H1 (cell line): ENCODE results near the gene RAB30. TPM values are rescaled to one million over a fixed set of nuclear protein-coding genes. Genes with fewer than 3 reads are reported as not detected.

Experiments used
- CTCF ChIA-PET: fragments of 300-600 bp; sonication (Branson Sonifier 250); formaldehyde crosslinking; loops from one replicate; lab custom pipeline; 2021; ENCODE audit not compliant: partially characterized antibody; lab: Charles Lee
- POLR2A ChIA-PET: fragments of 300-600 bp; sonication (Branson Sonifier 250); formaldehyde crosslinking; loops from one replicate; lab custom pipeline; 2021; ENCODE audit warnings: inconsistent platforms; ENCODE audit not compliant: partially characterized antibody; lab: Charles Lee
- DNase-seq, 2 experiments: peaks; one replicate each; pipeline versions ENCODE4 v3.0.0 to v3.0.0-alpha.2; 2010 to 2022; ENCODE audit warnings: low spot score in 2 of 2, low read depth in 1 of 2, mixed read lengths in 1 of 2
- FAIRE-seq: peaks from 2 replicates; lab custom pipeline; 2011; peaks lifted over from hg19 to GRCh38; lab: Jason Lieb, UNC
- H2AFZ ChIP-seq: 2 replicates; pipeline ENCODE4 v1.8.1; 2012; ENCODE audit warnings: low read length, inconsistent platforms
- H2AK5ac ChIP-seq: 2 replicates; pipeline ENCODE4 v1.6.1; 2013; ENCODE audit warnings: low read depth, low read length
- H2BK120ac ChIP-seq: replicated peaks from 2 replicates; pipeline ENCODE3; 2013; ENCODE audit warnings: low read depth, low read length, inconsistent platforms
- H2BK12ac ChIP-seq: 2 replicates; pipeline ENCODE4 v1.6.1; 2013; ENCODE audit warnings: low read depth, low read length
- H2BK15ac ChIP-seq: 2 replicates; pipeline ENCODE4 v1.6.1; 2013; ENCODE audit warnings: low read length
- H2BK20ac ChIP-seq: 2 replicates; pipeline ENCODE4 v1.6.1; 2013; ENCODE audit warnings: low read length
- H2BK5ac ChIP-seq: 2 replicates; pipeline ENCODE4 v1.6.1; 2013; ENCODE audit warnings: low read depth, low read length
- H3K14ac ChIP-seq: 2 replicates; pipeline ENCODE4 v1.6.1; 2013; ENCODE audit warnings: inconsistent platforms; ENCODE audit not compliant: insufficient read length
- H3K18ac ChIP-seq: 2 replicates; pipeline ENCODE4 v1.6.1; 2013; ENCODE audit warnings: low read length; ENCODE audit errors: extremely low read depth
- H3K23ac ChIP-seq: 2 replicates; pipeline ENCODE4 v1.6.1; 2013; ENCODE audit warnings: inconsistent platforms; ENCODE audit not compliant: insufficient read length
- H3K23me2 ChIP-seq: 2 replicates; pipeline ENCODE4 v1.6.1; 2013; ENCODE audit warnings: low read depth, low read length
- H3K27ac ChIP-seq: 2 replicates; pipeline ENCODE4 v1.6.1; 2011; ENCODE audit warnings: low read depth, low read length, inconsistent platforms
- H3K27me3 ChIP-seq, 4 experiments: replicated peaks in 1 of 4; 1 replicate in 1 of 4; 2 replicates in 3 of 4; pipeline versions ENCODE4 v1.6.1 to v1.8.1; 2011 to 2013; ENCODE audit warnings: low read length in 3 of 4, mild to moderate bottlenecking in 3 of 4, inconsistent platforms in 2 of 4, mixed read lengths in 2 of 4, moderate library complexity in 1 of 4; ENCODE audit not compliant: control insufficient read depth in 3 of 4, insufficient read depth in 3 of 4; ENCODE audit errors: extremely low read depth in 1 of 4
- H3K36me3 ChIP-seq, 4 experiments: 2 replicates each; pipeline versions ENCODE4 v1.6.1 to v1.8.1; 2011 to 2013; ENCODE audit warnings: mild to moderate bottlenecking in 4 of 4, low read length in 3 of 4, moderate library complexity in 2 of 4, control low read depth in 1 of 4, inconsistent platforms in 1 of 4; ENCODE audit not compliant: insufficient read depth in 4 of 4, control insufficient read depth in 2 of 4
- H3K4ac ChIP-seq: replicated peaks from 2 replicates; pipeline ENCODE3; 2013; ENCODE audit warnings: low read length, low read depth, mixed read lengths, inconsistent platforms; ENCODE audit not compliant: insufficient read length
- H3K4me1 ChIP-seq, 4 experiments: replicated peaks in 1 of 4; 1 replicate in 1 of 4; 2 replicates in 3 of 4; pipeline versions ENCODE4 v1.6.1 to v1.8.1; 2011 to 2013; ENCODE audit warnings: low read length in 3 of 4, inconsistent platforms in 2 of 4, mixed read lengths in 1 of 4; ENCODE audit not compliant: insufficient read depth in 4 of 4, control insufficient read depth in 3 of 4
- H3K4me2 ChIP-seq, 2 experiments: 2 replicates each; pipeline versions ENCODE4 v1.6.1 to v1.8.1; 2011 to 2013; ENCODE audit warnings: low read depth in 2 of 2, low read length in 2 of 2, control low read depth in 1 of 2, inconsistent platforms in 1 of 2, mild to moderate bottlenecking in 1 of 2; ENCODE audit not compliant: insufficient read depth in 1 of 2
- H3K4me3 ChIP-seq, 4 experiments: fragments of 200-600, 300-600 bp in 1 of 4; sonication (generic), shearing (Covaris generic), sonication (Bioruptor Twin) in 1 of 4; 2 replicates each; pipeline versions ENCODE4 v1.5.1 to v1.8.1; 2011 to 2016; ENCODE audit warnings: low read length in 4 of 4, low read depth in 3 of 4, control low read depth in 2 of 4, inconsistent platforms in 2 of 4, mild to moderate bottlenecking in 2 of 4, mixed read lengths in 1 of 4, moderate library complexity in 1 of 4; ENCODE audit not compliant: insufficient read depth in 2 of 4; ENCODE audit errors: extremely low read depth in 1 of 4
- H3K56ac ChIP-seq: replicated peaks from 2 replicates; pipeline ENCODE3; 2013; ENCODE audit warnings: low read depth, mild to moderate bottlenecking, mixed read lengths, low read length, inconsistent platforms; ENCODE audit not compliant: insufficient read length
- H3K79me1 ChIP-seq: 2 replicates; pipeline ENCODE4 v1.6.1; 2013; ENCODE audit warnings: low read depth, low read length, control low read depth
- H3K79me2 ChIP-seq, 2 experiments: 2 replicates each; pipeline versions ENCODE4 v1.6.1 to v1.8.1; 2012 to 2013; ENCODE audit warnings: low read length in 2 of 2, mild to moderate bottlenecking in 2 of 2, inconsistent platforms in 1 of 2; ENCODE audit not compliant: insufficient read depth in 2 of 2, control insufficient read depth in 1 of 2
- H3K9ac ChIP-seq, 4 experiments: replicated peaks in 1 of 4; 1 replicate in 1 of 4; 2 replicates in 3 of 4; pipeline versions ENCODE4 v1.6.1 to v1.8.1; 2011 to 2013; ENCODE audit warnings: low read depth in 3 of 4, low read length in 3 of 4, control low read depth in 2 of 4, mild to moderate bottlenecking in 2 of 4, moderate library complexity in 2 of 4, inconsistent platforms in 1 of 4; ENCODE audit errors: extremely low read depth in 1 of 4
- H3K9me3 ChIP-seq, 2 experiments: 2 replicates each; pipeline versions ENCODE4 v1.6.1 to v1.8.1; 2012 to 2013; ENCODE audit warnings: mild to moderate bottlenecking in 2 of 2, moderate library complexity in 2 of 2, control low read depth in 1 of 2, inconsistent platforms in 1 of 2, low read depth in 1 of 2, low read length in 1 of 2, mixed read lengths in 1 of 2; ENCODE audit not compliant: insufficient read depth in 2 of 2
- H4K20me1 ChIP-seq, 2 experiments: replicated peaks in 1 of 2; 2 replicates each; pipeline versions ENCODE3 to v1.8.1; 2011 to 2013; ENCODE audit warnings: inconsistent platforms in 2 of 2, low read length in 2 of 2, mild to moderate bottlenecking in 1 of 2; ENCODE audit not compliant: insufficient read depth in 2 of 2, control insufficient read depth in 1 of 2
- H4K5ac ChIP-seq: 2 replicates; pipeline ENCODE4 v1.6.1; 2013; ENCODE audit warnings: low read length, low read depth, mixed read lengths, inconsistent platforms; ENCODE audit not compliant: insufficient read length
- H4K8ac ChIP-seq: 2 replicates; pipeline ENCODE4 v1.8.0; 2013; ENCODE audit warnings: mild to moderate bottlenecking, moderate library complexity, low read length, inconsistent platforms; ENCODE audit not compliant: insufficient read depth; ENCODE audit errors: extremely low read depth
- H4K91ac ChIP-seq: replicated peaks from 2 replicates; pipeline ENCODE3; 2013; ENCODE audit warnings: low read length, mixed read lengths, inconsistent platforms; ENCODE audit not compliant: insufficient read length
- EGR1 ChIP-seq: IDR thresholded peaks from 2 replicates; pipeline ENCODE4 v1.6.1; 2011; ENCODE audit warnings: low read depth, low read length, borderline replicate concordance
- JUN ChIP-seq: IDR thresholded peaks from 2 replicates; pipeline ENCODE4 v1.6.1; 2011; ENCODE audit warnings: low read depth, mild to moderate bottlenecking, improper control_type of control experiment, low read length
- JUND ChIP-seq: IDR thresholded peaks from 2 replicates; pipeline ENCODE4 v1.6.1; 2011; ENCODE audit warnings: mild to moderate bottlenecking, improper control_type of control experiment, low read length
- KDM4A ChIP-seq: IDR thresholded peaks from one replicate; pipeline ENCODE4 v1.7.1; 2012; ENCODE audit warnings: low read depth, mild to moderate bottlenecking, moderate library complexity, low read length, inconsistent platforms; ENCODE audit not compliant: severe bottlenecking
- POLR2A ChIP-seq, 2 experiments: IDR thresholded peaks; 1 replicate in 1 of 2; 2 replicates in 1 of 2; pipeline ENCODE4 v1.6.1; 2011; ENCODE audit warnings: low read depth in 2 of 2, low read length in 2 of 2, mild to moderate bottlenecking in 2 of 2; ENCODE audit errors: control extremely low read depth in 1 of 2
- ZNF274 ChIP-seq: IDR thresholded peaks from 2 replicates; pipeline ENCODE4 v1.7.0; 2012; ENCODE audit warnings: low read length, borderline replicate concordance; ENCODE audit errors: extremely low read depth
- WGBS, 2 experiments: shearing (Covaris generic) in 1 of 2; methylation state at CpG; one replicate each; pipeline versions ENCODE4 v1.1.6 to v1.1.7; 2013 to 2015; ENCODE audit warnings: low lambda C conversion rate in 2 of 2, mixed read lengths in 2 of 2, inconsistent platforms in 1 of 2, low coverage in 1 of 2, missing lambda C conversion rate in 1 of 2; ENCODE audit not compliant: insufficient replicate concordance in 2 of 2, insufficient coverage in 1 of 2, insufficient read length in 1 of 2; ENCODE audit errors: extremely low coverage in 1 of 2, missing lambda C conversion rate in 1 of 2; 5-methylcytosine and 5-hydroxymethylcytosine counted together
- polyA plus RNA-seq, 7 experiments: library from polyadenylated mRNA; depleted of rRNA in 3 of 7; stranded (reverse) in 5 of 7; unstranded in 2 of 7; fragments of >200 nt in 5 of 7; fragments of 200-250 nt in 2 of 7; gene quantifications; 1 replicate in 5 of 7; 2 replicates in 1 of 7; 4 replicates in 1 of 7; pipeline versions ENCODE4 v1.2.1 to v1.2.3, GENCODE V29; 2011 to 2013; ENCODE audit warnings: missing spikeins in 2 of 7, mixed read lengths in 2 of 7
- total RNA-seq: library from RNA; stranded (reverse); fragmentation: NEBNext Ultra II Directional; extraction: Animal tissue kit (Norgen Biotek cat#: 25700); gene quantifications from 2 replicates; pipeline ENCODE4 v1.2.1, GENCODE V29; 2021

The RAB30 gene
- total and polyA plus RNA-seq, 2 of the 8 experiments (the other 6 are each of a cell fraction or from before 2014, with no cell fraction given), result 1.6 to 11.7 TPM

DNA sequence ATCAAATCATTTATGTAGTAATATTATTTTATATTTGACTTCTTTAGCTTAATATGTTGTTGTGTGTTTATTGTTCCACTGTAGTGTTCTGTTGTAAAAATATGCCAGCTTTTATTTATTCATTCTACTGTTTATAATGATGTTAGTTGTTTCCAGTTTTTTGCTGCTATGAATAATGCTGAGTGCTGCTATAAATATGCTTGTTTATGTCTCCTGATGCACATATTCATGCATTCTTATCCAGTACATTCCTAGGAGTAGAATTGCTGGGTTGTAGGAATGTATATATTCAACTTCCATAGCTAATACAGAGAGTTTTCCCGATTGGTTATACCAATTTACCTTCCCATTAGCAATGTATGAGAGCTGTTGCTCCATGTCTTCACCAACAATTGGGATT is 33.5 kb upstream of the RAB30 start:
- no peak overlapping the region for H3K9ac ChIP-seq
- no peak overlapping the region for H2AK5ac ChIP-seq
- no peak for FAIRE-seq
- H3K56ac ChIP-seq, result no peak overlapping the region
- H3K23ac ChIP-seq, result no peak overlapping the region
- H2BK12ac ChIP-seq, result no peak overlapping the region
- no peaks in the 10 kb centered on the region for H3K23me2 ChIP-seq
- H4K5ac ChIP-seq, result no peak overlapping the region
- no peak overlapping the region for H2BK15ac ChIP-seq
- no peaks in the 10 kb centered on the region for H3K36me3 ChIP-seq
- H3K14ac ChIP-seq, result no peak overlapping the region
- no peaks in the 10 kb centered on the region for H3K79me1 ChIP-seq
- H3K18ac ChIP-seq, result no peak overlapping the region
- H2BK5ac ChIP-seq, result no peak overlapping the region
- H3K4me1 ChIP-seq, result peaks cover 0 to 3% (median 0%) of the 10 kb centered on the region in 4 experiments; a peak in 1 of 7 replicates
- DNase-seq, result no peak
- H3K4me3 ChIP-seq, result no peak overlapping the region
- no peak overlapping the region for H3K27ac ChIP-seq
- no peaks in the 10 kb centered on the region for H4K20me1 ChIP-seq
- no peak overlapping the region for H3K4me2 ChIP-seq
- ChIA-PET POLR2A (interaction anchor here (0.6 to 1.5 kb wide), 4 partner anchors 16 to 88 kb away, joined by 3 to 4 read pairs (median 3); partner anchors contain the start of gene ANKRD42), CTCF (interaction anchor here (1.2 to 1.5 kb wide), 2 partner anchors 10 to 16 kb away, joined by 3 to 6 read pairs; no protein-coding TSS in a partner anchor)
- TF ChIP-seq KDM4A, result no peak
- TF ChIP-seq JUN, result no peak
- TF ChIP-seq JUND, result no peak
- TF ChIP-seq EGR1, result no peak
- TF ChIP-seq ZNF274, result no peak
- no peak for TF ChIP-seq POLR2A (IDR thresholded peaks at IDR 0.05; ENCODE audit: control extremely low read depth in 1 of 2, low read depth in 2 of 2, low read length in 2 of 2)
- H2AFZ ChIP-seq, result no peak overlapping the region
- no peaks in the 10 kb centered on the region for H3K9me3 ChIP-seq
- H3K4ac ChIP-seq, result no peak overlapping the region
- no peak overlapping the region for H2BK20ac ChIP-seq
- H3K27me3 ChIP-seq, result no peaks in the 10 kb centered on the region
- H3K79me2 ChIP-seq, result no peaks in the 10 kb centered on the region
- H4K8ac ChIP-seq, result no peak overlapping the region
- no peak overlapping the region for H2BK120ac ChIP-seq
- WGBS, 2 experiments, result 89% methylated on average over 1 of the region's 1 CpG; no CpG with 5 or more reads in 1 of the 2 experiments
- H4K91ac ChIP-seq, result no peak overlapping the region
